Neural progenitor cell (in vitro differentiated cells): Measurements from ENCODE around the gene COX17. TPM values are rescaled to one million over a fixed set of nuclear protein-coding genes. Genes with fewer than 3 reads are reported as not detected.

Experiments used
- DNase-seq: peaks from one replicate; pipeline ENCODE4 v3.0.0-alpha.2; 2016; ENCODE audit warnings: low spot score
- H2AFZ ChIP-seq: fragments of 200-600 bp; sonication (generic); replicated peaks from 2 replicates; pipeline ENCODE4 v1.6.1; 2016; ENCODE audit warnings: antibody characterized with exemption
- H3F3A ChIP-seq: fragments of 200-600 bp; sonication (generic); 2 replicates; pipeline ENCODE4 v1.6.1; 2016; ENCODE audit warnings: antibody characterized with exemption, low read depth
- H3K27ac ChIP-seq: fragments of 200-600 bp; sonication (generic); 2 replicates; pipeline ENCODE4 v1.5.1; 2016; ENCODE audit warnings: mild to moderate bottlenecking
- H3K27me3 ChIP-seq: fragments of 200-600 bp; sonication (generic); 2 replicates; pipeline ENCODE4 v1.6.1; 2016; ENCODE audit warnings: mild to moderate bottlenecking, moderate library complexity
- H3K36me3 ChIP-seq: fragments of 200-600 bp; sonication (generic); 2 replicates; pipeline ENCODE4 v1.5.1; 2016
- H3K4me1 ChIP-seq: fragments of 200-600 bp; sonication (generic); 2 replicates; pipeline ENCODE4 v1.6.1; 2016; ENCODE audit warnings: mixed run types
- H3K4me2 ChIP-seq: fragments of 200-600 bp; sonication (generic); 2 replicates; pipeline ENCODE4 v1.6.1; 2016
- H3K4me3 ChIP-seq: fragments of 200-600 bp; sonication (generic); 2 replicates; pipeline ENCODE4 v1.5.1; 2016
- H3K79me2 ChIP-seq: fragments of 200-600 bp; sonication (generic); 2 replicates; pipeline ENCODE4 v1.6.1; 2016; ENCODE audit warnings: low read depth
- H3K9ac ChIP-seq: fragments of 200-600 bp; sonication (generic); 2 replicates; pipeline ENCODE4 v1.6.1; 2016
- H3K9me3 ChIP-seq: fragments of 200-600 bp; sonication (generic); 2 replicates; pipeline ENCODE4 v1.5.1; 2016; ENCODE audit warnings: low read depth
- H4K20me1 ChIP-seq: fragments of 200-600 bp; sonication (generic); 2 replicates; pipeline ENCODE4 v1.6.1; 2016; ENCODE audit warnings: low read depth
- H3K27ac Mint-ChIP-seq: 3 replicates; pipeline ENCODE4 v1.8.0; 2021; ENCODE audit warnings: mixed read lengths
- H3K27me3 Mint-ChIP-seq: 2 replicates; pipeline ENCODE4 v1.8.0; 2022; ENCODE audit warnings: low read depth, mild to moderate bottlenecking, inconsistent platforms, moderate library complexity, mixed read lengths; ENCODE audit not compliant: insufficient read depth
- H3K36me3 Mint-ChIP-seq: 3 replicates; pipeline ENCODE4 v1.8.0; 2021; ENCODE audit warnings: mixed read lengths
- H3K4me1 Mint-ChIP-seq: 3 replicates; pipeline ENCODE4 v1.8.0; 2021; ENCODE audit warnings: mixed read lengths
- H3K4me3 Mint-ChIP-seq: 3 replicates; pipeline ENCODE4 v1.8.0; 2021; ENCODE audit warnings: mild to moderate bottlenecking, moderate library complexity, mixed read lengths
- H3K9me3 Mint-ChIP-seq: 3 replicates; pipeline ENCODE4 v1.8.0; 2020; ENCODE audit warnings: mixed read lengths
- EZH2 ChIP-seq: fragments of 200-600 bp; sonication (generic); IDR thresholded peaks from 2 replicates; pipeline ENCODE4 v1.6.1; 2017; ENCODE audit warnings: antibody characterized with exemption, mild to moderate bottlenecking, moderate library complexity
- EZH2phosphoT487 ChIP-seq: fragments of 200-600 bp; sonication (generic); IDR thresholded peaks from 2 replicates; pipeline ENCODE4 v1.6.1; 2017; ENCODE audit warnings: antibody characterized with exemption
- total RNA-seq: library from RNA; depleted of rRNA; stranded (reverse); fragments of >200 nt; gene quantifications from 2 replicates; pipeline ENCODE4 v1.2.3, GENCODE V29; 2015; ENCODE audit warnings: low replicate concordance
- TF ChIP-seq, protein P1 (sequence below): fragments of 200-600 bp; sonication (generic); IDR thresholded peaks from 2 replicates; pipeline ENCODE4 v1.5.1; 2017; ENCODE audit warnings: antibody characterized with exemption, mild to moderate bottlenecking

The COX17 gene
- total RNA-seq, 1 donor from 2014 or later: 20.9 TPM

DNA sequence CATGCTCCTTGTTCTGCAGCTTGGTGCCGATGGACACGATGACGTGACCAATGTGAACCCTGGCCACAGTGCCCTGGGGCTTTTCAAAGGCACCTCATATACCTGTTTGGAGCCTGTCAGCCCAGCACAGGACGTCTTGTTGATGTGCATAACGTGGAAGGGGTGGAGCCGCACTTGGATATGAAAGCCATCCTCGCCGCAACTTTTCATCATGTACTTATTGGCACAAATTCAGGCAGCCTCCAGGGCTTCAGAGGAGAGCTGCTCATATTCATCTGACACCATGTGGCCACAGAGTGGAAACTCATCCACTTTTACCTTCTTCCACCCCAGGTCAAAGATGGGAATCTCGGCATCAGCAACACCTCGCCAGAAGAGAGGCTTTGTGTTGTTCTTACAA is 41.5 kb downstream of the COX17 start:
- no peaks in the 10 kb centered on the region for H3K36me3 ChIP-seq
- Mint-ChIP-seq H3K36me3 (no peaks in the 10 kb centered on the region), H3K4me3 (no peak overlapping the region), H3K9me3 (no peaks in the 10 kb centered on the region), H3K4me1 (peaks cover 7% of the 10 kb centered on the region), H3K27me3 (peaks cover 2% of the 10 kb centered on the region), H3K27ac (no peak overlapping the region)
- H3F3A ChIP-seq: no peaks in the 10 kb centered on the region
- no peak for DNase-seq
- H3K9ac ChIP-seq: no peak overlapping the region
- no peaks in the 10 kb centered on the region for H3K9me3 ChIP-seq
- no peaks in the 10 kb centered on the region for H3K79me2 ChIP-seq
- TF ChIP-seq EZH2phosphoT487 (no peak), EZH2 (no peak)
- TF ChIP-seq, protein P1, sequence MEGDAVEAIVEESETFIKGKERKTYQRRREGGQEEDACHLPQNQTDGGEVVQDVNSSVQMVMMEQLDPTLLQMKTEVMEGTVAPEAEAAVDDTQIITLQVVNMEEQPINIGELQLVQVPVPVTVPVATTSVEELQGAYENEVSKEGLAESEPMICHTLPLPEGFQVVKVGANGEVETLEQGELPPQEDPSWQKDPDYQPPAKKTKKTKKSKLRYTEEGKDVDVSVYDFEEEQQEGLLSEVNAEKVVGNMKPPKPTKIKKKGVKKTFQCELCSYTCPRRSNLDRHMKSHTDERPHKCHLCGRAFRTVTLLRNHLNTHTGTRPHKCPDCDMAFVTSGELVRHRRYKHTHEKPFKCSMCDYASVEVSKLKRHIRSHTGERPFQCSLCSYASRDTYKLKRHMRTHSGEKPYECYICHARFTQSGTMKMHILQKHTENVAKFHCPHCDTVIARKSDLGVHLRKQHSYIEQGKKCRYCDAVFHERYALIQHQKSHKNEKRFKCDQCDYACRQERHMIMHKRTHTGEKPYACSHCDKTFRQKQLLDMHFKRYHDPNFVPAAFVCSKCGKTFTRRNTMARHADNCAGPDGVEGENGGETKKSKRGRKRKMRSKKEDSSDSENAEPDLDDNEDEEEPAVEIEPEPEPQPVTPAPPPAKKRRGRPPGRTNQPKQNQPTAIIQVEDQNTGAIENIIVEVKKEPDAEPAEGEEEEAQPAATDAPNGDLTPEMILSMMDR: no peak
- no peaks in the 10 kb centered on the region for H4K20me1 ChIP-seq
- no peaks in the 10 kb centered on the region for H3K4me1 ChIP-seq
- no peak overlapping the region for H3K4me2 ChIP-seq
- no peak overlapping the region for H3K27ac ChIP-seq
- no peak overlapping the region for H2AFZ ChIP-seq
- H3K27me3 ChIP-seq: no peaks in the 10 kb centered on the region
- no peak overlapping the region for H3K4me3 ChIP-seq

DNA sequence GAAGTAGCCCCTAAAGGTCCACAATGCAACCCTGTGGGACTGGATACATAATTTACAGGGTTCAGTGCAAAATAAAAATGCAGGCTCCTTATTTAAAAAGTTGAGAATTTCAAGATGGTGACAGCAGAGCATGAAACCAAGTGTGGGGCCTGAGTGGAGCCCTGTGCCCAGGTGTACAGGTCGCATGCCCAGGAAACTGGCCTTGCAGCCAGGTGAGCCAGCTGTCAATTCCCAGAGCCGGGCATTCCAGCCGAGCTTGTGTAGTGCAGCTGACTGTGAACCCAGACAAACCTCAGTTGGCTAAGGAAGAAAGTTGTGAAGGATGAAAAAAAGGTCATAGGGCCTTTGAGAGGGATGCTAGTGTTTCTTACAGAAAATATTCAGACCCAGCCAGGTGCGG is 44.4 kb downstream of the COX17 start:
- Histone ChIP-seq H3K4me3 (no peak overlapping the region), H3K36me3 (no peaks in the 10 kb centered on the region), H3F3A (no peaks in the 10 kb centered on the region), H3K4me2 (no peak overlapping the region), H3K79me2 (no peaks in the 10 kb centered on the region), H3K9me3 (no peaks in the 10 kb centered on the region), H3K27me3 (no peaks in the 10 kb centered on the region), H2AFZ (no peak overlapping the region), H3K9ac (no peak overlapping the region), H3K4me1 (peaks cover 3% of the 10 kb centered on the region), H4K20me1 (no peaks in the 10 kb centered on the region), H3K27ac (no peak overlapping the region)
- H3K4me3 Mint-ChIP-seq: no peak overlapping the region
- peaks cover 2% of the 10 kb centered on the region for H3K27me3 Mint-ChIP-seq
- no peaks in the 10 kb centered on the region for H3K36me3 Mint-ChIP-seq
- no peak overlapping the region for H3K27ac Mint-ChIP-seq
- peaks cover 3% of the 10 kb centered on the region for H3K4me1 Mint-ChIP-seq
- TF ChIP-seq, protein P1: no peak
- TF ChIP-seq EZH2: no peak
- TF ChIP-seq EZH2phosphoT487: no peak
- no peaks in the 10 kb centered on the region for H3K9me3 Mint-ChIP-seq
- DNase-seq: no peak

DNA sequence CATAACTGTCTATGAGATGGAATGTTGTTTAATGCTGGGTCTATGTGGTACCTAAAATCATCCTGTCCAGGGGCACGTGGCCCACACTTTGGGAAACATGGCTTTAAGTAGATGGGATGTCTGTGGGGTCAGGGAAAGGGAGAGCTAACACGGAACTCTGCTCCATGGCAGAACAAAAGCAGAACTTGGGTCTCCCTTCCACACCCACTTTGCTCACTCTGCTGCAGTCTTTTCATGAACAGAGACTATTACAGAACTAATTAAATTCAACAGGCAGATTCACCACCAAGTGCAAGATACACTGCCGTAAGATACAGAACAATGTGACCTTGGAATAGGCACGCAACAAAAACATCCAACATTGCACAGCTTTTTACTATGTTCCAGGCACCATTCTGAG is 45.0 kb downstream of the COX17 start:
- Histone ChIP-seq H3K36me3 (no peaks in the 10 kb centered on the region), H3K27me3 (no peaks in the 10 kb centered on the region), H2AFZ (no peak overlapping the region), H3K4me2 (no peak overlapping the region), H3K27ac (no peak overlapping the region), H3K9me3 (no peaks in the 10 kb centered on the region), H3K4me1 (peaks cover 9% of the 10 kb centered on the region), H4K20me1 (no peaks in the 10 kb centered on the region), H3F3A (no peaks in the 10 kb centered on the region), H3K4me3 (no peak overlapping the region), H3K79me2 (no peaks in the 10 kb centered on the region), H3K9ac (no peak overlapping the region)
- TF ChIP-seq, protein P1: no peak
- TF ChIP-seq EZH2phosphoT487: no peak
- no peak for TF ChIP-seq EZH2
- no peaks in the 10 kb centered on the region for H3K36me3 Mint-ChIP-seq
- DNase-seq: no peak
- no peak overlapping the region for H3K27ac Mint-ChIP-seq
- peaks cover 6% of the 10 kb centered on the region for H3K4me1 Mint-ChIP-seq
- no peaks in the 10 kb centered on the region for H3K9me3 Mint-ChIP-seq
- H3K4me3 Mint-ChIP-seq: no peak overlapping the region
- peaks cover 2% of the 10 kb centered on the region for H3K27me3 Mint-ChIP-seq
